ENCODE measurements around the gene HENMT1. TPM values are rescaled to one million over a fixed set of nuclear protein-coding genes. Genes with fewer than 3 reads are reported as not detected.

HENMT1 gene
- total RNA-seq, 1 experiment from 2014 or later = not detected

DNA sequence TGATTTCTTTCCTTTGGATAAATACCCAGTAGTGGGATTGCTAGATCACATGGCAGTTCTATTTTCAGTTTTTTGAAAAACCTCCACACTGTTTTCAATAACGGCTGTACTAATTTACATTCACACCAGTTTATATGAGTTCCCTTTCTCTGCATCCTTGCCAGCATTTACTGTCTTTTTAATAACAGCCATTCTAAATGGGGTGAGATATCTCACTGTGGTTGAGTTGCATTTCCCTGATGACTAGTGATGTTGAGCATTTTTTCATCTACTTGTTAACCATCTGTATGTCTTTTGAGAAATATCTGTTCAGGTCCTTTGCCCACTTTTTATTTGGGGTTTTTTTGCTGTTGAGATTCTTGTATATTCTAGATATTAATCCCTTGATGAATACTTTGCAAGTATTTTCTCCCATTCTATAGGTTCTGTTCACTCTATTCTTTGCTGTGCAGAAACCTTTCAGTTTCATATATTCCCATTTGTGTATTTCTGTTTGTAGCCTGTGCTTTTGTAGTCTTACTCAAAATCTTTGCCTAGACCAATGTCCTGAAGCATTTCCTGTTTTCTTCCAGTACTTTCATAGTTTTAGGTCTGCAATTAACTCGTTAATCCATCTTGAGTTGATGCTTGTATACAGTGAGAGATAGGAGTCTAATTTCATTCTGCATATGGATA lies 7.3 kb downstream of the HENMT1 start:
- Histone ChIP-seq H3K4me3 (replicated peaks in 1 of 2; ENCODE audit: low read depth in 1 of 2, low read length in 2 of 2) (no peak overlapping the region), H3K4me1 (ENCODE audit: control insufficient read depth in 1 of 2, insufficient read depth in 2 of 2, low read length in 2 of 2) (no peaks in the 10 kb centered on the region), H3K9me3 (ENCODE audit: control insufficient read depth in 1 of 2, insufficient read depth in 1 of 2, low read depth in 1 of 2, low read length in 2 of 2) (no peaks in the 10 kb centered on the region), H3K36me3 (ENCODE audit: control insufficient read depth in 1 of 2, insufficient read depth in 2 of 2, low read length in 2 of 2) (no peaks in the 10 kb centered on the region), H3K27me3 (ENCODE audit: insufficient read depth, low read length) (0 out of 2 replicates have a peak, but pooled peaks cover 4% of the 10 kb centered on the region), H2AFZ (ENCODE audit: low read depth, low read length, poor library complexity, severe bottlenecking) (no peak overlapping the region), H4K20me1 (ENCODE audit: insufficient read depth) (no peaks in the 10 kb centered on the region), H3K79me2 (ENCODE audit: insufficient read depth, low read length) (no peaks in the 10 kb centered on the region), H3K4me2 (ENCODE audit: low read length) (no peak overlapping the region), H3K27ac (ENCODE audit: low read depth, low read length) (no peak overlapping the region), H3K9ac (ENCODE audit: low read length) (no peak overlapping the region), H3K9me2 (ENCODE audit: insufficient read depth) (no peaks in the 10 kb centered on the region)
- RAD21 ChIA-PET (ENCODE audit: low non-redundant PET in 1 of 2, low total read pairs in 2 of 2, uncharacterized antibody in 2 of 2, unreplicated experiment in 2 of 2) = no interaction called here
- CTCF ChIA-PET = no interaction called here
- POLR2A ChIA-PET = no interaction called here
- intact Hi-C loops (cut with micrococcal nuclease) = no loop called here
- ATAC-seq (no peak), DNase-seq (ENCODE audit: low read depth, low spot score) (no peak)
- TF ChIP-seq ZFX (IDR thresholded peaks at IDR 0.05) (no peak), TCF7L2 (IDR thresholded peaks at IDR 0.05; ENCODE audit: borderline replicate concordance, extremely low read depth, insufficient read depth, insufficient read length) (no peak), SRF (IDR thresholded peaks at IDR 0.05; ENCODE audit: low read depth) (no peak), POLR2A (IDR thresholded peaks at IDR 0.05; ENCODE audit: borderline replicate concordance, extremely low read depth, insufficient read depth, insufficient read length) (no peak), YY1 (IDR thresholded peaks at IDR 0.05; ENCODE audit: extremely low read depth, insufficient replicate concordance, low read depth, low read length) (no peak), FOSL1 (IDR thresholded peaks at IDR 0.05; ENCODE audit: low read depth) (no peak), SP1 (IDR thresholded peaks at IDR 0.05; ENCODE audit: low read depth) (no peak), JUND (IDR thresholded peaks at IDR 0.05) (no peak), EGR1 (IDR thresholded peaks at IDR 0.05; ENCODE audit: low read depth) (no peak), ZNF274 (IDR thresholded peaks at IDR 0.05; ENCODE audit: low read depth, low read length) (no peak), CEBPB (IDR thresholded peaks at IDR 0.05; ENCODE audit: low read depth) (no peak), EZH2phosphoT487 (IDR thresholded peaks at IDR 0.05; ENCODE audit: borderline replicate concordance) (no peak), SIN3A (IDR thresholded peaks at IDR 0.05; ENCODE audit: low read depth) (no peak), CBX3 (IDR thresholded peaks at IDR 0.05; ENCODE audit: low read depth) (no peak), RAD21 (IDR thresholded peaks at IDR 0.05; ENCODE audit: low read depth) (no peak), EZH2 (IDR thresholded peaks at IDR 0.05) (no peak)
- TF ChIP-seq, protein P1, sequence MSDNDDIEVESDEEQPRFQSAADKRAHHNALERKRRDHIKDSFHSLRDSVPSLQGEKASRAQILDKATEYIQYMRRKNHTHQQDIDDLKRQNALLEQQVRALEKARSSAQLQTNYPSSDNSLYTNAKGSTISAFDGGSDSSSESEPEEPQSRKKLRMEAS (IDR thresholded peaks at IDR 0.05) = no peak
- TF ChIP-seq, protein P2, sequence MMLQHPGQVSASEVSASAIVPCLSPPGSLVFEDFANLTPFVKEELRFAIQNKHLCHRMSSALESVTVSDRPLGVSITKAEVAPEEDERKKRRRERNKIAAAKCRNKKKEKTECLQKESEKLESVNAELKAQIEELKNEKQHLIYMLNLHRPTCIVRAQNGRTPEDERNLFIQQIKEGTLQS (IDR thresholded peaks at IDR 0.05) = no peak
- TF ChIP-seq, protein P3, sequence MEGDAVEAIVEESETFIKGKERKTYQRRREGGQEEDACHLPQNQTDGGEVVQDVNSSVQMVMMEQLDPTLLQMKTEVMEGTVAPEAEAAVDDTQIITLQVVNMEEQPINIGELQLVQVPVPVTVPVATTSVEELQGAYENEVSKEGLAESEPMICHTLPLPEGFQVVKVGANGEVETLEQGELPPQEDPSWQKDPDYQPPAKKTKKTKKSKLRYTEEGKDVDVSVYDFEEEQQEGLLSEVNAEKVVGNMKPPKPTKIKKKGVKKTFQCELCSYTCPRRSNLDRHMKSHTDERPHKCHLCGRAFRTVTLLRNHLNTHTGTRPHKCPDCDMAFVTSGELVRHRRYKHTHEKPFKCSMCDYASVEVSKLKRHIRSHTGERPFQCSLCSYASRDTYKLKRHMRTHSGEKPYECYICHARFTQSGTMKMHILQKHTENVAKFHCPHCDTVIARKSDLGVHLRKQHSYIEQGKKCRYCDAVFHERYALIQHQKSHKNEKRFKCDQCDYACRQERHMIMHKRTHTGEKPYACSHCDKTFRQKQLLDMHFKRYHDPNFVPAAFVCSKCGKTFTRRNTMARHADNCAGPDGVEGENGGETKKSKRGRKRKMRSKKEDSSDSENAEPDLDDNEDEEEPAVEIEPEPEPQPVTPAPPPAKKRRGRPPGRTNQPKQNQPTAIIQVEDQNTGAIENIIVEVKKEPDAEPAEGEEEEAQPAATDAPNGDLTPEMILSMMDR (IDR thresholded peaks at IDR 0.05 in 2 of 3, conservative IDR thresholded peaks at IDR 0.05 in 1 of 3; ENCODE audit: borderline replicate concordance in 1 of 3, insufficient read depth in 1 of 3, low read depth in 2 of 3, low read length in 2 of 3) = no peak
- BruUV-seq (replicated peaks) = no TSS peak
